ENCODE data around the gene CLASP1. TPM values are rescaled to one million over a fixed set of nuclear protein-coding genes. Genes with fewer than 3 reads are reported as not detected.

Gene CLASP1
- total and polyA plus RNA-seq, 2 of the 8 experiments (the other 6 are each of a cell fraction or from before 2014, with no cell fraction given), result 7.3 to 53.9 TPM

DNA sequence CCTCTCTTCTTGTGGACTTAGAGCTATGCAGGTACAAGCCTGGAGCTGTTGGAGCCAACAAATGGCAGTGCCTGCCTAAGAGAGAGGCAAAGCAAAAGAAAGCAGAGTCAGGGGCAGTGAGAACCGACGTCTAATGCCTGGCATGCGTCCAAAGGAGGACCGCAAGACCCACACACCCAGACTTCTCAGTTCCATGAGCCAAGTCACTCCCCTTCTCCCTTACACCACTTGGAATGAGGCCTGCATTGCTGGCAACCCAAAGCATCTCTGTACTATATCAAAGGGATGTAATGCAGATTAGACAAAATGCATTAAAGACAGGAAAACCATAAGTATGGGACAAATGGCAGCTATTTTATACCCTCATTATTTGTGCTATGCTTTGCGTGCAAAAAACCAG lies 168.4 kb downstream of the CLASP1 start:
- Histone ChIP-seq H4K8ac (ENCODE audit: extremely low read depth, insufficient read depth, low read length) (no peak overlapping the region), H3K14ac (ENCODE audit: insufficient read length) (no peak overlapping the region), H2AFZ (ENCODE audit: low read length) (no peak overlapping the region), H3K56ac (replicated peaks; ENCODE audit: insufficient read length, low read depth, low read length) (no peak overlapping the region), H4K5ac (ENCODE audit: insufficient read length, low read depth, low read length) (no peak overlapping the region), H3K4me1 (replicated peaks in 1 of 4; ENCODE audit: control insufficient read depth in 3 of 4, insufficient read depth in 4 of 4, low read length in 3 of 4) (peaks cover 0 to 6% (median 2%) of the 10 kb centered on the region in 4 experiments; a peak in 3 of 7 replicates), H4K91ac (replicated peaks; ENCODE audit: insufficient read length, low read length) (no peak overlapping the region), H3K9me3 (ENCODE audit: insufficient read depth in 2 of 2, low read depth in 1 of 2, low read length in 1 of 2) (no peaks in the 10 kb centered on the region), H3K79me2 (ENCODE audit: control insufficient read depth in 1 of 2, insufficient read depth in 2 of 2, low read length in 2 of 2) (peaks cover 0 to 16% of the 10 kb centered on the region in 2 experiments; a peak in 1 of 4 replicates), H3K9ac (replicated peaks in 1 of 4; ENCODE audit: extremely low read depth in 1 of 4, low read depth in 3 of 4, low read length in 3 of 4) (no peak overlapping the region), H2BK120ac (replicated peaks; ENCODE audit: low read depth, low read length) (no peak overlapping the region), H2BK12ac (ENCODE audit: low read depth, low read length) (no peak overlapping the region), H3K4me3 (ENCODE audit: extremely low read depth in 1 of 4, insufficient read depth in 2 of 4, low read depth in 3 of 4, low read length in 4 of 4) (no peak overlapping the region), H3K27me3 (replicated peaks in 1 of 4; ENCODE audit: control insufficient read depth in 3 of 4, extremely low read depth in 1 of 4, insufficient read depth in 3 of 4, low read length in 3 of 4) (no peaks in the 10 kb centered on the region), H4K20me1 (replicated peaks in 1 of 2; ENCODE audit: control insufficient read depth in 1 of 2, insufficient read depth in 2 of 2, low read length in 2 of 2) (peaks cover 0 to 4% of the 10 kb centered on the region in 2 experiments), H2BK20ac (ENCODE audit: low read length) (no peak overlapping the region), H2BK5ac (ENCODE audit: low read depth, low read length) (no peak overlapping the region), H2AK5ac (ENCODE audit: low read depth, low read length) (no peak overlapping the region), H3K4ac (replicated peaks; ENCODE audit: insufficient read length, low read depth, low read length) (no peak overlapping the region), H3K23me2 (ENCODE audit: low read depth, low read length) (peaks cover 6% of the 10 kb centered on the region; the same call in 1 of the 2 replicates), H2BK15ac (ENCODE audit: low read length) (no peak overlapping the region), H3K79me1 (ENCODE audit: low read depth, low read length) (peaks cover 13% of the 10 kb centered on the region), H3K18ac (ENCODE audit: extremely low read depth, low read length) (no peak overlapping the region), H3K36me3 (ENCODE audit: control insufficient read depth in 2 of 4, insufficient read depth in 4 of 4, low read length in 3 of 4) (no peaks in the 10 kb centered on the region), H3K27ac (ENCODE audit: low read depth, low read length) (no peak overlapping the region), H3K4me2 (ENCODE audit: insufficient read depth in 1 of 2, low read depth in 2 of 2, low read length in 2 of 2) (no peak overlapping the region), H3K23ac (ENCODE audit: insufficient read length) (no peak overlapping the region)
- 92% methylated on average over 5 of the region's 5 CpGs; no CpG with 5 or more reads in 1 of the 2 experiments for WGBS, 2 experiments (ENCODE audit: extremely low coverage in 1 of 2, insufficient coverage in 1 of 2, insufficient read length in 1 of 2, insufficient replicate concordance in 2 of 2, low coverage in 1 of 2, low lambda C conversion rate in 2 of 2, missing lambda C conversion rate in 1 of 2)
- ChIA-PET CTCF (ENCODE audit: partially characterized antibody) (interaction anchor here (0.6 to 2.9 kb wide), 13 partner anchors 9 to 307 kb away, joined by 3 to 17 read pairs (median 5); no protein-coding TSS in a partner anchor), POLR2A (ENCODE audit: partially characterized antibody) (interaction anchor here (1.2 to 1.7 kb wide), 2 partner anchors 15 to 50 kb away, joined by 4 to 6 read pairs; partner anchors contain the start of gene RNU4ATAC)
- FAIRE-seq, result no peak
- no peak for DNase-seq (ENCODE audit: low read depth in 1 of 2, low spot score in 2 of 2)
- no peak for TF ChIP-seq SIX5 (IDR thresholded peaks at IDR 0.05; ENCODE audit: low read depth, low read length)
- no peak for TF ChIP-seq NRF1 (IDR thresholded peaks at IDR 0.05; ENCODE audit: low read depth, low read length)
- TF ChIP-seq SP4 (IDR thresholded peaks at IDR 0.05; ENCODE audit: low read length), result no peak
- TF ChIP-seq CBX8 (IDR thresholded peaks at IDR 0.05; ENCODE audit: borderline replicate concordance, low read depth, low read length), result no peak
- TF ChIP-seq PHF8 (conservative IDR thresholded peaks at IDR 0.05; ENCODE audit: low read depth, low read length), result no peak
- TF ChIP-seq JUND (IDR thresholded peaks at IDR 0.05; ENCODE audit: low read length), result no peak
- TF ChIP-seq RNF2 (IDR thresholded peaks at IDR 0.05; ENCODE audit: borderline replicate concordance, low read depth, low read length, missing control alignments, poor library complexity, severe bottlenecking), result no peak
- no peak for TF ChIP-seq CHD1 (IDR thresholded peaks at IDR 0.05; ENCODE audit: low read depth, low read length)
- TF ChIP-seq, protein P1, sequence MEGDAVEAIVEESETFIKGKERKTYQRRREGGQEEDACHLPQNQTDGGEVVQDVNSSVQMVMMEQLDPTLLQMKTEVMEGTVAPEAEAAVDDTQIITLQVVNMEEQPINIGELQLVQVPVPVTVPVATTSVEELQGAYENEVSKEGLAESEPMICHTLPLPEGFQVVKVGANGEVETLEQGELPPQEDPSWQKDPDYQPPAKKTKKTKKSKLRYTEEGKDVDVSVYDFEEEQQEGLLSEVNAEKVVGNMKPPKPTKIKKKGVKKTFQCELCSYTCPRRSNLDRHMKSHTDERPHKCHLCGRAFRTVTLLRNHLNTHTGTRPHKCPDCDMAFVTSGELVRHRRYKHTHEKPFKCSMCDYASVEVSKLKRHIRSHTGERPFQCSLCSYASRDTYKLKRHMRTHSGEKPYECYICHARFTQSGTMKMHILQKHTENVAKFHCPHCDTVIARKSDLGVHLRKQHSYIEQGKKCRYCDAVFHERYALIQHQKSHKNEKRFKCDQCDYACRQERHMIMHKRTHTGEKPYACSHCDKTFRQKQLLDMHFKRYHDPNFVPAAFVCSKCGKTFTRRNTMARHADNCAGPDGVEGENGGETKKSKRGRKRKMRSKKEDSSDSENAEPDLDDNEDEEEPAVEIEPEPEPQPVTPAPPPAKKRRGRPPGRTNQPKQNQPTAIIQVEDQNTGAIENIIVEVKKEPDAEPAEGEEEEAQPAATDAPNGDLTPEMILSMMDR (IDR thresholded peaks at IDR 0.05; ENCODE audit: control extremely low read depth in 1 of 3, insufficient read depth in 1 of 3, low read depth in 1 of 3, low read length in 3 of 3), result no peak
- TF ChIP-seq RXRA (IDR thresholded peaks at IDR 0.05; ENCODE audit: insufficient read depth, low read depth, low read length), result no peak
- TF ChIP-seq EP300 (IDR thresholded peaks at IDR 0.05; ENCODE audit: borderline replicate concordance in 1 of 2, low read depth in 2 of 2, low read length in 2 of 2), result no peak

All from H1 (cell line).